GM20431 (cell line): ENCODE results near the gene CNIH1.
"Not testable (repeated sequence)": the region's sequence is repeated elsewhere in the genome, so short reads cannot be mapped to it uniquely, and the experiment has no call there.

Source experiments
- in situ Hi-C: fragments of 300-500 bp; cut with MseI, MboI; formaldehyde crosslinking; loops from one replicate; pipeline ENCODE4 v1.15.0; 2020; ENCODE audit warnings: low sequenced_read_pairs; ENCODE audit not compliant: unreplicated experiment

CNIH1 gene

DNA sequence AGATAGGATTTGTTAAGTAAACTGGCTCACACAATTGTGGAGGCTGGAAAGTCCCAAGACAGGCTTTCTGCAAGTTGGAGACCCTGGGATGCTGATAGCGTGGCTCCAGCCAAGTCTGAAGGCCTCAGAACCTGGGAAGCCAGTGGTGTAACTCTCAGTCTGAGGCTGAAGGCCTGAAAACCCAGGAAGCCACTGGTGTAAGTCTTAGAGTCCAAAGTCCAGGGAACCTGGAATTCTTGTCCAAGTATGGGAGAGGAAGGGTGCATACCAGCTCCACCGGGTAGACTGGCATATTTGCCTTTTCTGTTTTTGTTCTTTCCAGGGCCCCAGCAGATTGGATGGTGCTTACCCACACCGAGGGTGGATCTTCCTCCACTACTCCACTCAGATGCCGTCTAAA lies 29.5 kb upstream of the CNIH1 start:
- in situ Hi-C loops = no loop called here

- in situ Hi-C loops = no loop called here
These were observed 26.1 kb upstream of the CNIH1 start for GRCh38 chr14:54467280-54467679.

GRCh38 chr14:54465654-54466053 lies 24.5 kb upstream of the CNIH1 start:
- in situ Hi-C loops = no loop called here

DNA sequence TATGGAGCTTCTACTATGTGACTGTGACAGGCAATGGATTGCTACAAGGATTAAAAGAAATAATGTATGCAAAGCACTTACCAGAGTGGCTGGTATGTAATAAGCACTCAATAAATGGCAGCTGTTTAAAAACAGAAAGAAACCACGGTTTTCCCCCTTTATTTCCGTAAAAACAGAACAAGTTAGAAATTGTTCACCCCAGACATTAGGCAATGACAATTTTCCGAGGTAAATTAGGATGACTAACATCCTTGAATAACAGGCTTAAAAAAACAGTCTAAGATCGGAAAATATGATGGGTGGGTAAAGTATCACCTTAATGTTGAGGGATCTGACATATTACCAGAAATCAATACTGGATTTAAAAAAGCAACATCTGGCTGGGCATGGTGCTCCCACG lies 20.9 kb upstream of the CNIH1 start:
- in situ Hi-C loops = no loop called here

GRCh38 chr14:54459106-54459505 lies 17.9 kb upstream of the CNIH1 start:
- in situ Hi-C loops = no loop called here

DNA sequence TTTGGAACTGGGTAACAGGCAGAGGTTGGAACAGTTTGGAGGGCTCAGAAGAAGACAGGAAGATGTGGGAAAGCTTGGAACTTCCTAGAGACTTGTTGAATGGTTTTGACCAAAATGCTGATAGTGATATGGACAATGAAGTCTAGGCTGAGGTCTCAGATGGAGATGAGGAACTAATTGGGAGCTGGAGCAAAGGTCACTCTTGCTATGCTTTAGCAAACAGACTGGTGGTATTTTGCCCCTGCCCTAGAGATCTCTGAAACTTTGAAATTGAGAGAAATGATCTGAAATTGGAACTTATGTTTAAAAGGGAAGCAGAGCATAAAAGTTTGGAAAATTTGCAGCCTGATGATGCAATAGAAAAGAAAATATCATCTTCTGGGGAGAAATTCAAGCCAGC lies 17.4 kb upstream of the CNIH1 start:
- in situ Hi-C loops = not testable (repeated sequence)

DNA sequence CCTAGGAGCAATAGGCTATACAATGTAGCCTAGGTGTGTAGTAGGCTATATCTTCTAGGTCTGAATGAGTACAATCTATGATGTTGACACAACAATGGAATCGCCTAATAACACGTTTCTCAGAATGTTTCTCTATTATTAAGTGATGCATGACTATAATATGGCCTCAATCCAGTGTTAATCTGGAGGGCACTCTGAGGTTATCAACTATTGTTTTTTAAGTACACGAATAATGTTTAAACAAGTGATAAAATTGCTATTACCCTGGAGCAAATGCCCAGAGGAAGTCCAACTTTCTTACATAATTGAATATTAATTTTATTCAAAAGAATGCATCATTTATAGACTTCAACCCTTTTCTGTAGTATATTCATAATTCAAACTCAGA lies 16.4 kb upstream of the CNIH1 start:
- in situ Hi-C loops = no loop called here

GRCh38 chr14:54456820-54457608 lies 15.8 kb upstream of the CNIH1 start:
- in situ Hi-C loops = not testable (repeated sequence)

DNA sequence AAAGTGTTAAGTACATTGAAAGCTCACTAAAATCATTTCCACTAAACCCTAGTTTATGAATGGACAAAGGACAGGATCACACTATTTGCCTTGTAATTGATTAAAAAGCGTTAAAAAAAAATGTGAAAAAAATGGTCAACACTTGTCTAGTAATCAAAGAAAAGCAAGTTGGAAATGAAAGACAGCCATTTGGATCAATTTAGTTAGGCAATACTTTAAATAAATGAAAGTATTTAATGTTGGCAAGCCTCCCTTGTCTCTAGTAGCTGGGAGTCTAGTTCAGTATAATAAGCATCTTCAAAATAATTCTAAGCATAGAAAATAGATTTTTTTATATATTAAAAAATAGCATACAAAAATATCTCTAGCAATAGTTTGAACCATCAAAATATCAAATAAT lies 14.2 kb upstream of the CNIH1 start:
- in situ Hi-C loops = no loop called here

DNA sequence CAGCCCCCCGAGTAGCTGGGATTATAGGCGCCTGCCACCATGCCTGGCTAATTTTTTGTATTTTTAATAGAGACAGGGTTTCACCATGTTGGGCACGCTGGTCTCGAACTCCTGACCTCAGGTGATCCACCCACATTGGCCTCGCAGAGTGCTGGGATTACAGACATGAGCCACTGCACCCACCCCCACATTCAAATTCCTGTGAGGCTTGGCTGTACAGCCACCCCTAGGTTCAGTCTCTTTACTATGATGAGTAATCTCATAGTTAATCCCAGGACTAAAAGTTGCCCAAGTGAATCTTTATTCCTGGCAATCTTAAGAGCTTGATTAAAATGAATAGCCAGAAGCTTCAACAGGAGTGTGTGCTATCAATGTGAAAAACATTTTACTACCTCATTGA lies 12.8 kb upstream of the CNIH1 start:
- in situ Hi-C loops = not testable (repeated sequence)

- in situ Hi-C loops = no loop called here
These were observed 12.1 kb upstream of the CNIH1 start for GRCh38 chr14:54453252-54453651.

- in situ Hi-C loops = no loop called here
These were observed 10.8 kb upstream of the CNIH1 start for GRCh38 chr14:54451961-54452360.

DNA sequence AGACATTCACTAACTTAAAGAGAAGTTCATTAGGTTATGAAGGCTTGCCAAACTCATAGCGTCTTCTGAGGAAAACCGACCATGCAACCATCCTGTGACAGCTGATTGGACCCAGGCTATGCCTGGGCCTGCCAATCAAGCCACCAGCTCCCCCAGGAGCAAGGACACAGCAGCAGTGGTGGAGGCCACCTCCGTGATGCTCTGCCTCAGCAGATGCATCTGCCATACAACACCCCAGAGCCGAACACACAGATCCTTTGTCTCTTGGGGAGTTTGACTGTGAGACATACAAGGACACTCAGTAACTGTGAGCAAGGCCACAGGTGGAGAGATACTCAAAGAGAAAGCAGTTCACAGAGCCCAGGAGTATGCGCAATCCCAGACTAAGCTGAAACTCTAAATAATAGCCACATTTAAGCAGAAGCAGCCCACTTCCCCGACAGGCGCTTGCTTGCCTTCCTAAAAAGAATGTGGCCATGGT lies 10.0 kb upstream of the CNIH1 start:
- in situ Hi-C loops = no loop called here

DNA sequence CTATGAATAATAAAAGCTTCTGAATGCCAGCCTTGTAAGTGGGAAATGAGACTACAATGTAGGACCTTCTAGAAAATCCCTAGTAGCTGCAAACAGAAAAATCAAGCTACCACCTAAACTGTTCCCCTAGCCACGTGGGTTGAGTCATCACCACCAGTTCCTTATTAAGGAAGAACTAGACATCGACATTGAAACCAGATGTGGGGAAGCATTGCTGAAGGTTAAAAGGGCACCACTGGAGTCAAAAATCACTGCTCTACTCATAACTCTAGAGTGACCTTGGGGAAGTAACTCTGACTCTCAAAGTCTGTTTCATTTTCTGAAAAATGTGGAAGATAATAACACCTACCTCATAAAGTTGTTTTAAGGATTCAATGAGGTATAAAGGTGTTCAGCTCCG lies 9.4 kb upstream of the CNIH1 start:
- in situ Hi-C loops = no loop called here

DNA sequence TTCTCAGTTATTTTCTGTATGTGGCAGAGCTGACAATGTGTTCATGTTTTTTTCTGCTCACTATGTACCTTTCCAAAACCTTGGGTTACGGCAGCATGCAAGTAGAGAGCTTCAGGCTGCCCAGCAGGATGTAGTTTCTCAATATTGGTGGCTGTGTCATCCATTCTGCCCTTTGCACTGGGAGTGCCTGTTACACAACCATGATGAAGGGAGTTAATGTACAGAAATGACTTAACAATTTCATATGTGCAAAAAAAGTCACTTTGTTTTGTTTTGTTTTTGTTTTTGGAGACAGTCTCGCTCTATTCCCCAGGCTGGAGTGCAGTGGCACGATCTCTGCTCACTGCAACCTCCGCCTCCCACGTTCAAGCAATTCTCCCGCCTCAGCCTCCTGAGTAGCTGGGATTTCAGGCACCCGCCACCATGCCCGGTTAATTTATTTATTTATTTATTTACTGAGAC lies 6.1 kb upstream of the CNIH1 start:
- in situ Hi-C loops = no loop called here

DNA sequence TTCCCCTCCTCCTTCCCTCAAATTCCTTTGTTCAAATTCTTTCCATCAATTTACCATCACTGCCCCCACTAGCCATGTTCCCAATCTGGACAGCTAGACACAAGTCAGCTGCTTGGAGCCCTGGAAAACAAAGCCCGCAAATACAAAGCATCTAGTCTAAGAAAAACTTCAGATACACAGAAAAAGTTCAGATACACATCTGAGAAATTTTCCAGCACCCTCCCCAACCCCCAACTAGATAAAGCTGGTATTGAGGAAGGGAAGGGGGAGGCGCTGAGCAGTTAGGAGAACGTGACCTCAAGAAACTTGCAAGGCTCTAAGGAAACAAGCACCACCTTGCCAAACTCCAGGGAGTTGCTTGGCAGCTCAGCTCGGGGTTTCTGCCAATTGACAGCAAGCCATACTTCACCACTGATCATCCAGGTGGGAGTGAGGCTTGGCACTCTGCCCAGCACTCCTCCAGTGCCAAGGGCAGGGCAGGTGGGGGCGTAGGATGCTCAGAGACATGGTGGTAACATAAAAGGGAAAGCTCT lies 5.1 kb upstream of the CNIH1 start:
- in situ Hi-C loops = no loop called here

DNA sequence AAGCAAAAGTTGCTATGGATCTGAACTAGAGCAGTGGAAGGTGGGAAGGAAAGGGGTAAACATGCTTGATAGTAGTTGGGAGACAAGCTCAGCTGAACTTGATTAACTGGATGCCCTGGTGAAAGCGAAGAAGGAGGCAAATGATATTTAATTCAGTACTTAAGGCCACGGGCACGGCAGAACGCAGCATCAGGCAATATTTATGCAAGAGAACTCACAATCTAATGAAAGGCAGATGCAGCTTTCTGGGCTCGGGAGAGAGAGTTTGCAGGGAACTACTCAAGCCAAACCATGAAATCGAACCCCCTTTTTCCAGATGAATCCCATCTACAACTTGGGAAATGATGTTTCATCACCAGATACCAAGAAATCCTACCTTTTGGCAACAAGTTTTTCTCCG lies 3.5 kb upstream of the CNIH1 start:
- in situ Hi-C loops = no loop called here

- in situ Hi-C loops = no loop called here
These were observed 2.8 kb upstream of the CNIH1 start for GRCh38 chr14:54443981-54444380.

GRCh38 chr14:54442961-54443360 lies 1.8 kb upstream of the CNIH1 start:
- in situ Hi-C loops = not testable (repeated sequence)

- in situ Hi-C loops = no loop called here
These were observed 700 bp downstream of the CNIH1 start for GRCh38 chr14:54440476-54440872.

DNA sequence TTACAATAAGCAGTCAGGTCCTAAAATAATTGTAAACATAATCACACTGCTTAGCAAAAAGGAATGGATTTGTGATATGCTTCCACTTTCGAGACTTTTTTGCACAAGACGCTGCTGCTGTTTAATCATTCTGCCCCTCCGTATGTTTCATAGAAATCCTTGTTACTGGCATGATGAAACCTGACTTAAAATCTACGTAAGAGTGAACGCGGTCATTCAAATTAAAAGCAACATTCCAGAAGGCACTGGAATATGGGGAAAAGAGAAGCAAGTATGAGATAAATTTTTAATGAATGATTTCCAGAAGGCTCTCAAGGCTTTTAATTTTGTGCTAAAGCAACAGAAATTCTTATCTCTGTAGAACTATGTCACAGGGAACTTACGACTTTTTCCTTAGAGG lies 1.1 kb downstream of the CNIH1 start:
- in situ Hi-C loops = no loop called here

DNA sequence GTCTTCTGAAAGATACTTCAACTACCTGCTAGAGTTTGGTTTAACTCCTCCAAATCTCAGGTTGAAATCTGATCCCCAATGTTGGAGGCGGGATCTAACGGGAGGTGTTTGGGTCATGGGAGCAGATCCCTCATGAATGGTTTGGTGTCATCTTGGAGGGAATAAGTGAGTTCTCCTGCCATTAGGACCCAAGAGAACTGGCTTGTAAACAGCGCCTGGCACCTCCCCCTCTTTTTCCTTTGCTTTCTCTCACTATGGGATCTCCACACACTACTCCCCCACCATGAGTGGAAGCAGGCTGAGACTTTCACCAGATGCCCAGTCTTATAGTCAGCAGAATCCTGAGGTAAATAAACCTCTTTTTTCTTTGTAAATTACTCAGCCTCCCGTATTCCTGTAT lies 2.5 kb downstream of the CNIH1 start:
- in situ Hi-C loops = no loop called here
